Measurements from ENCODE around the gene ATP2A1. TPM values are rescaled to one million over a fixed set of nuclear protein-coding genes. Genes with fewer than 3 reads are reported as not detected.

The ATP2A1 gene
- total and polyA plus RNA-seq, 2 of the 4 experiments (the other 2 are of a cell fraction), result under 0.01 to 0.63 TPM

GRCh38 chr16:28886945-28887344 is 8.7 kb downstream of the ATP2A1 start:
- H3K18ac ChIP-seq (ENCODE audit: low read depth, low read length), result no peak overlapping the region
- ChIA-PET CTCF (no interaction called here), POLR2A (ENCODE audit: unreplicated experiment) (no interaction called here)
- H2BK20ac ChIP-seq (ENCODE audit: low read depth, low read length), result no peak overlapping the region
- dilution Hi-C loops (cut with HindIII; ENCODE audit: low sequenced_read_pairs, unreplicated experiment), result no loop called here
- no peaks in the 10 kb centered on the region for H3K9me1 ChIP-seq (ENCODE audit: insufficient read depth, low read length)
- no peak overlapping the region for H2AFZ ChIP-seq (replicated peaks; ENCODE audit: low read length, poor library complexity)
- no peak overlapping the region for H3K27ac ChIP-seq (ENCODE audit: insufficient read depth, low read length)
- no peak overlapping the region for H4K5ac ChIP-seq (ENCODE audit: low read depth, low read length)
- intact Hi-C loops (cut with micrococcal nuclease), result no loop called here
- no peaks in the 10 kb centered on the region for H3K36me3 ChIP-seq (ENCODE audit: control insufficient read depth, insufficient read depth, low read length)
- H2AK9ac ChIP-seq (replicated peaks; ENCODE audit: low read depth, low read length, poor library complexity), result no peak overlapping the region
- no peaks in the 10 kb centered on the region; the same call in 1 of the 2 replicates for H3K4me1 ChIP-seq (ENCODE audit: control insufficient read depth, insufficient read depth, low read length)
- no peak overlapping the region for H4K91ac ChIP-seq (ENCODE audit: insufficient read depth, low read depth, low read length)
- no peak overlapping the region for H2AK5ac ChIP-seq (ENCODE audit: low read depth, low read length)
- ATAC-seq (ENCODE audit: low read depth) (no peak), DNase-seq (no peak)
- no peaks in the 10 kb centered on the region for H4K20me1 ChIP-seq (ENCODE audit: insufficient read depth, low read length)
- H3K27me3 ChIP-seq (ENCODE audit: control insufficient read depth, insufficient read depth, low read length), result no peaks in the 10 kb centered on the region
- H4K8ac ChIP-seq (ENCODE audit: low read depth in 2 of 2, low read length in 2 of 2), result no peak overlapping the region
- no peak overlapping the region for H3K4ac ChIP-seq (ENCODE audit: low read depth, low read length)
- H3K23ac ChIP-seq (ENCODE audit: low read depth, low read length), result no peak overlapping the region
- no peak overlapping the region for H2BK120ac ChIP-seq (ENCODE audit: low read depth, low read length)
- no peaks in the 10 kb centered on the region for H3K79me1 ChIP-seq (ENCODE audit: low read depth in 1 of 2, low read length in 2 of 2)
- WGBS, 2 experiments (ENCODE audit: extremely low coverage in 2 of 2, insufficient read length in 1 of 2), result no CpG with 5 or more reads among the region's 10 CpGs
- H3K14ac ChIP-seq (replicated peaks; ENCODE audit: low read depth, low read length), result no peak overlapping the region
- H3K9me3 ChIP-seq (ENCODE audit: control insufficient read depth, insufficient read depth, low read length), result no peaks in the 10 kb centered on the region
- H3K4me3 ChIP-seq (ENCODE audit: insufficient read depth, low read depth, low read length), result no peak overlapping the region
- TF ChIP-seq RCOR1 (IDR thresholded peaks at IDR 0.05; ENCODE audit: insufficient replicate concordance, low read length), result no peak
- TF ChIP-seq NFE2L2 (IDR thresholded peaks at IDR 0.05; ENCODE audit: low read depth, low read length), result no peak
- no peak for TF ChIP-seq BHLHE40 (IDR thresholded peaks at IDR 0.05; ENCODE audit: low read depth, low read length)
- TF ChIP-seq, protein P1, sequence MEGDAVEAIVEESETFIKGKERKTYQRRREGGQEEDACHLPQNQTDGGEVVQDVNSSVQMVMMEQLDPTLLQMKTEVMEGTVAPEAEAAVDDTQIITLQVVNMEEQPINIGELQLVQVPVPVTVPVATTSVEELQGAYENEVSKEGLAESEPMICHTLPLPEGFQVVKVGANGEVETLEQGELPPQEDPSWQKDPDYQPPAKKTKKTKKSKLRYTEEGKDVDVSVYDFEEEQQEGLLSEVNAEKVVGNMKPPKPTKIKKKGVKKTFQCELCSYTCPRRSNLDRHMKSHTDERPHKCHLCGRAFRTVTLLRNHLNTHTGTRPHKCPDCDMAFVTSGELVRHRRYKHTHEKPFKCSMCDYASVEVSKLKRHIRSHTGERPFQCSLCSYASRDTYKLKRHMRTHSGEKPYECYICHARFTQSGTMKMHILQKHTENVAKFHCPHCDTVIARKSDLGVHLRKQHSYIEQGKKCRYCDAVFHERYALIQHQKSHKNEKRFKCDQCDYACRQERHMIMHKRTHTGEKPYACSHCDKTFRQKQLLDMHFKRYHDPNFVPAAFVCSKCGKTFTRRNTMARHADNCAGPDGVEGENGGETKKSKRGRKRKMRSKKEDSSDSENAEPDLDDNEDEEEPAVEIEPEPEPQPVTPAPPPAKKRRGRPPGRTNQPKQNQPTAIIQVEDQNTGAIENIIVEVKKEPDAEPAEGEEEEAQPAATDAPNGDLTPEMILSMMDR (conservative IDR thresholded peaks at IDR 0.05; ENCODE audit: low read depth, low read length), result no peak
- TF ChIP-seq ELK1 (IDR thresholded peaks at IDR 0.05; ENCODE audit: borderline replicate concordance, low read depth, low read length), result no peak
- TF ChIP-seq RAD21 (IDR thresholded peaks at IDR 0.05; ENCODE audit: low read length), result no peak
- no peak for TF ChIP-seq MAZ (IDR thresholded peaks at IDR 0.05; ENCODE audit: borderline replicate concordance, low read depth, low read length)
- no peak for TF ChIP-seq RFX5 (IDR thresholded peaks at IDR 0.05; ENCODE audit: low read depth, low read length)
- no peak for TF ChIP-seq FOS (IDR thresholded peaks at IDR 0.05; ENCODE audit: low read depth, low read length)
- no peak for TF ChIP-seq SMC3 (IDR thresholded peaks at IDR 0.05; ENCODE audit: low read depth, low read length)
- TF ChIP-seq USF2 (IDR thresholded peaks at IDR 0.05; ENCODE audit: low read depth, low read length), result no peak
- no peak for TF ChIP-seq MAFK (IDR thresholded peaks at IDR 0.05; ENCODE audit: low read depth, low read length)
- no peak for TF ChIP-seq CHD1 (IDR thresholded peaks at IDR 0.05; ENCODE audit: low read depth, low read length)
- TF ChIP-seq CEBPB (IDR thresholded peaks at IDR 0.05; ENCODE audit: low read depth, low read length), result no peak
- no peak for TF ChIP-seq MXI1 (IDR thresholded peaks at IDR 0.05; ENCODE audit: borderline replicate concordance, low read depth, low read length)
- TF ChIP-seq POLR2A (IDR thresholded peaks at IDR 0.05; ENCODE audit: low read depth, low read length), result no peak
- H3K9ac ChIP-seq (ENCODE audit: low read depth, low read length), result no peak overlapping the region
- H3K56ac ChIP-seq (ENCODE audit: extremely low read depth, insufficient read depth, low read length), result no peak overlapping the region
- in situ Hi-C loops (cut with MboI; ENCODE audit: low sequenced_read_pairs), result no loop called here
- no peak overlapping the region for H3K4me2 ChIP-seq (ENCODE audit: low read depth, low read length)
- no peak overlapping the region for H2BK15ac ChIP-seq (ENCODE audit: low read depth, low read length)
- no TSS peak for BruUV-seq (replicated peaks)
- H2BK5ac ChIP-seq (ENCODE audit: low read depth, low read length, poor library complexity, severe bottlenecking), result no peak overlapping the region
